GM18519 (cell line): ENCODE data around the gene ITGA5.

Experiments used
- ATAC-seq: cut with Tn5 transposase; IDR thresholded peaks from one replicate; pipeline ENCODE4 v1.9.1; 2021; ENCODE audit warnings: mild to moderate bottlenecking, moderate library complexity; ENCODE audit not compliant: unreplicated experiment, low FRiP score

ITGA5 gene

DNA sequence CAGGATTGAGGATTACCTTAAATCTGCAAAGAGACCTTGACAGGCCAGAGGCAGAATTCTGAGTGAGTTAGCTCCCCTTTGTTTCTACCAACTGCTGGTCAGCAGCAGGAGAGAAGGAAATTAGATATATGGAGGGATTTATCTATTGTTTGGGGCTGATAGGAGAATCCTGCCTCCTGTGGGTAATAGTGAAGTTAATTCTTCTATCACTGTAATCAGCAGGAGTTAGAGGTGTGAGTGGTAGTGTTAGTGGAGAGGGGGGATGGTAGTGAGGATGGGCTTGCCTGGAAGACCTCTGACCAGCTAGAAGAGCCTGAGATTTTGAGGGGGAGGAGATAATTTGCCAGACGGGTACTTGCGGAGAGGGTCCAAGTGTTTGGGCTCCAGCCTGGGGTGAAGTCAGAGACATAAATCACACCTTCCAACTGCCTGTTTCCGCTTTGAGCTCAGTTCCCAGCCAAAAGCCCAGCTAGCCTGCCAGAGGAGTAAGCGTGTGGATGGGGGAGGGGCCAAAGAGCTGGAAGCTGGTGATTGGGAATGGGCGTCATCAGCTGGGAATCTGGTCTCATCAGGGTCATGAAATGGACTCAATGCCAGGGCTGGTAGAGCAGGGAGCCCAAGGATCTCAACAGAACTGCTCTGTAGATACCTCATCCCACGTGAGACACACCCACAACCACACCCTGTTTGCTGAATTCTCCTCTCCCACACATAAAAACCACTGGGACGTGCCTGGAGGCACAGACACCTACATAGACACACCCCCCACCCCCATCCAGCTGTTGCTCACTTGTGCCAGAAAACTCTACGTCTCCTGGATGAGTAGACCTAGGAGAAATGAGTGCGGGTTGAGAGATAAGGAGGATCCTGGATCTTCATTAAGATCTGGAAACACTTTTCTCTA is 13.1 kb upstream of the ITGA5 start:
- no peak for ATAC-seq

GRCh38 chr12:54430471-54431069 is 11.5 kb upstream of the ITGA5 start:
- no peak for ATAC-seq

DNA sequence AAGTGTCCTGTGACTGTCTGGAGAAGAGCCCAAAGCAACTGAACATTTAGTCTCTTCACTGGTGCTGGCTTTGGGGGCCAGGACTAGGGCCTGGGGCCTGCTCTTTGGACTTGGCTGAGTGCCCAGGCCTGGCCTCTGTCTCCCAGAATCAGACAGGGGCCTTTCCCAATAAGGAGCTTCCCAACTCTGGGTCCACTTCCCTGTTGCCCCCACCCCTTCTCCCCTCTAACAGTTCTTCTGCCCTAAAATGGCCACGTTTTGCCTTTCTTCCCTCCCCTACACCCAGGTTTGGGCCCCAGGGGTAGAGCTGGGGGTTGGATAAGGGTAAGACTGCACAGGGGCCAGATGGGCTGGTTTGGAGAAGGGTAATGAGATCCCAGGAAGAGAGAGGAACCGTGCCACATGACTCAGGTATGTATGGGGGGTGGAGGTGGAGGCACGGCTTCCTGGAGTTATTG is 10.0 kb upstream of the ITGA5 start:
- ATAC-seq = no peak

DNA sequence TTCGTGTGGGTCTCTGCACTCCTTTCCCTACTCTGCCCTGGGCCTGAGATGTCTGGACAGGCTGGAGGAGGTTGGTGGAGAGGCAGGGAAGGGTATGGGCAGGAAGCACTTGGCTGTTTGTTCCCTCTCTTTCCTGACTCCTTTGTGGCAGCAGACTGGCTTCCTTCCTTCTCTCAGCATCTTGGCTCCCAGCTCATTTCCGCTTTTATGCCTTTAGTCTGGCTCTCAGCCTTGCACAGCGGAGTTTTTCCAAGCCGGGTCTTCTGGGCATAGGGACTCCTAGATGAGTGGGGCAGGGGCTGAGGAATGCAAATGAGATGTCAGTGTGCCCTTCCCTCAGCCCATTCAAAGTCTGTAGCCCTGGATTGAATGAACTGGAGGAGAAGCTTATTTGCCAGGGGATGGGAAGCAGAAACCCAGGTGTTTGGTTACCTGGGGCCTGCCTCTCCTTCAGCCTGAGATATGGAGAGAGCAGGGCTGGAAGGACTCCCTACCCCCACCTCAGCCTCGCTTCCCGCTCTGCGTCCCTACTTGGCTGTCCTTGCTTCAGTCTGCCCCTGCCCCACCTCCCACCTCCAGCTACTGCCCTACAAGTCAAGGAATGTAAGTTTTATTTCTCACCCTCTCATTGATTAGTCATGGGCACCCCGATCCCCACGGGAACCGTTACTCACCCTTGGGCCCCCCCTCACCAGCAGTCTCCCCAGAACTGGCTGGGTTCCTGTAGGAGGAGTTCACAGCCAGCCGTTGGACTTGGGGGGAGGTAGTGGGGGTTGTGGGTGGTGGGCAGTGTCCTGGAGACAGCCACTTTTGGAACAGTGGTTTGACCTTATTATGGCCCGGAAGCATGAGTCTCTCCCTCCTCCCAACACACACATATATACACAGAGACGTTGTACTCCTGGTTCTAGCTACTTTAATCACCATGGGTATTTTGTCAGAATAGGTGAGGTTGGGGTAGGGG is 9.3 kb upstream of the ITGA5 start:
- no peak for ATAC-seq

DNA sequence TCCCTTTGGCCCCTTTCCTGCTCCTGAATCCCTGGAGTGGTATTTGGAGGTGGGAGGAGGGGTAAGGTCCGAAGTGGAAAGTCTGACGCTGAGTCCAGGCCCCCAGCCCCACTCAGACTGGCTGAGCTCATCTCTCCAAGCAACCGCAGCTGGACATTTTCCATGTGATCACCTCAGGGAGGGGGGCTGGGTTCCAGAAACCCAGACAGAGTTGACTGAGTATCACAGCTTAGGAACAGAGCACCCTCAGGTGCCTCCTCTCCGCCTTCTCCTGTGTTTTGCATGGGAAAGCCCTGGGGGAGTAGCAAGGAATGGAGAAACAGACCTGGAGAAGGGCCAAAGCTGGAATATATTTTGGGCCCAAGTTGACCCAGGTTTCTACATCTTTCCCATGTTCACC is 8.0 kb upstream of the ITGA5 start:
- ATAC-seq = no peak

GRCh38 chr12:54426690-54427089 is 7.6 kb upstream of the ITGA5 start:
- no peak for ATAC-seq

DNA sequence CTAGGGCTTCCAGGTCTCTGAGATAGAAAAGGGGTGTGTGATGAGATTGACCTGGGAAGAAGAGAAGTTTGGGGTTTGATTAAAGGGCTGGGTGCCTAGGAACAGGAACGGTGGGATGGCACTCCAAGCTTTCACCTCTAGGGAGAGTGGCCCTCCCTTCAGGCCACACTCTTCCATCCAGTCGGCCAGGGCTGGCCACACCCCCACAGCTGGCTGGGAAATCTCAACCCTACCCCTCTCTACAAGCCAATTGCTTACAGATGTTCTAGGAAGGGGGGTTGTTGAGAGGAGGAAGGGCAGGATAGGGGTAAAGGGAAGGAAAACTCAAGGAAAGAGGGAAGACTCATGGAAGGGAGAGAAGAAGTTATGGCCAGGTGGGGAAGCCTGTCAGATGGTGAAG is 6.6 kb upstream of the ITGA5 start:
- ATAC-seq = no peak

GRCh38 chr12:54424224-54424623 is 5.2 kb upstream of the ITGA5 start:
- no peak for ATAC-seq

- no peak for ATAC-seq
These were observed 4.7 kb upstream of the ITGA5 start for GRCh38 chr12:54423816-54424150.

DNA sequence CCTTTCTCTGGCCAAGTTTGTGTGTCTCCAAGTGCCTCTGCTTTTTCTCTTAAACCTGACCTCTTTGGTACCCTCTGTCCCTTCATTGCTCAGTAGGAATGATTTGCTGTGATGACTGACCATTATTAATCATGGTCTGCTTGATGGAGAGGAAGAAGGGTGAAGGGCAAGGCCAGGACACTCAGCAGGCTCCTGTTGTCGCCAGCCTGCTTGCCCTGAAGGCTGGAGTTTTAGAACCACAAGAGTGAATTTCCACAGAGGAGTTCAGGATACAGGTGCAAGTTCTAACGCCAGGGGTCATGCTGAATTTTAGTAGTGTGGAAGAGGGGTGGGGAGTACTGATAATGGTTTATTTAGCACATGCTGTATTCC is 2.8 kb upstream of the ITGA5 start:
- ATAC-seq = no peak

DNA sequence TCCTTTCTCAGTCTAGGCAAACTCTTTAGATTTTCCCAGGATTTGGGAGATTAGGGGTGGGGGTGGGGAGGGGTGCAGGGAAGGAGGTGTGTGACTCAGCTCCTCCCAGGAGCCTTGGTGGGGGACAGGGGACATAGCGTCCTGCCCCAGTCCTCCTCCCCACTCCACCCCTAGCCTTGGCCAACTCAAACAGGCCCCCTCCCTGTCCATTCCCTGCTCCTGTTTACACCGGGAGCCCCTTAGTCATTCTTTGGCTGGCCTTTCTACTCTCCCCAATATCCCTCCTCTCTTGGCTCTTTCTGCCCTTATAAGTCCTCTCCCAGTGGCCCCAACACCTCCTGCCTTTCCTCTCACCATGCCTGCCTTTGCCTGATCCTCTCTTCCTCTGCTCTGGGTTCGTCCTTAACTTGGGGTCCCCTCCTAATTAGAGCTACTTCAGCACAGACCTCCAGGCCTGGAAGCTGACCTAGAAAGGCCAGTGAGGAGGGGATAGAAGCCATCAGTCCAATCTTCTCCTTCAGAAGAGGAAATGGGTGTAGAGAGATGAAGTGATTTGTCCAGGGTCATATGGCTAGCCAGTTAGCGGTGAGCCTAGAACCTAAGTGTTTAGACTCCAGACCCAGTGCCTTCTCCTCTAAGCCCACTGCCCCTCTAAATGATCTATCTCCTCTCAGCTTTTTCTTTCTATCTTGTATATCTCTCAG is 2.3 kb upstream of the ITGA5 start:
- ATAC-seq = no peak

DNA sequence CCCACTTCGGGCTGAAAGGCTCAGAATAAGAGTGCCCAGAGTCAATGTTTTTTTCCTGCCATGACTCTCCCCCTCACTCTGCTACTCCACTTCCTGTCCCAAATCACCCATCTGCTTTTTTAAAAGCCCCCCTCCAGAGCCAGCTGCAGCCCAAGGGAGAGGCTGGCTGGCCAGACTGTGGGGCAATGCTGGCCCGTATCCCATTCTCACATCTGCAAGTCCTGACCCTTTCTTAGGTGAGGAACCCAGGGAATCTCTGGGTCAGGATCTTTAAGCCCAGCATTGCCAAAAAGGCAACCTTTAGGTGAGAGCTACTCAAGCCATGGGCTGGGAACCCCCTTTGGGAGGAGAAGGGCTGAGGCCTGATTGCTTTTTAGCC is 1.7 kb upstream of the ITGA5 start:
- no peak for ATAC-seq

- no peak for ATAC-seq
These were observed 502 bp downstream of the ITGA5 start for GRCh38 chr12:54418441-54419087.

- no peak for ATAC-seq
These were observed 1.2 kb downstream of the ITGA5 start for GRCh38 chr12:54417712-54418440.

- ATAC-seq = no peak
These were observed 2.1 kb downstream of the ITGA5 start for GRCh38 chr12:54416687-54417603.

DNA sequence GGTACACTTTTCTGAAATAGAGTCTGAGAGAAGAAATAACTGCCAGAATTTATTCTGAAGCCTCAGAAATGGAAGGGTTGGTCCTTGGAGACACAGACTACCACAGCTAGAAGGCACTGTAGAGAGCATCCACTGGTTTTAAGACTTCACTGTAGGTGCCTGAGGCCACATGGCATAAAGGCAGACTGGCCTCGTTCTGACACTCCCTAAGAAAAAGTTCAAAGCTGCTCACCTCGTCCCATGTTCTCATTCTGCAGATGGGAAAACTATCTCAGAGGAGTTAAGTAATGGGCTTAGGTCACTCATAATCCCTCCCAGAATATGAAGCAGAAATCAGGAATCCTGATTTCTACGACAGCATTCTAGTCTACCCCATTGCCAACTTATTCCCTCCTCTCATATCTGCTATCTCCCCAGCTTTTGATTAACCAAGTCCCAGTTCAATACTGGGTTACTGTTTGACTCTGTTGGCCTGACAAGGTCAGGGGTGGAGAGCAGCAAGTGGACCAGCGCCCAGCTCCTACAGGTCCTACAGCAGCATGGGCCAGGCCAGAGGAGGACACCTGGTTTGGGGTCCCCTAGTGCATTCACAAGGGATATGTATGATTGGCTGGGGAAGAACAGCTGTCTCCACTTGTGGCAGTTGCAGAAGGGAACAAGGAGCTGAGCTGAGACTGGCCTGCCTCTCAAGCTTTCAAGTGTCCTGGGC is 3.7 kb downstream of the ITGA5 start:
- no peak for ATAC-seq

DNA sequence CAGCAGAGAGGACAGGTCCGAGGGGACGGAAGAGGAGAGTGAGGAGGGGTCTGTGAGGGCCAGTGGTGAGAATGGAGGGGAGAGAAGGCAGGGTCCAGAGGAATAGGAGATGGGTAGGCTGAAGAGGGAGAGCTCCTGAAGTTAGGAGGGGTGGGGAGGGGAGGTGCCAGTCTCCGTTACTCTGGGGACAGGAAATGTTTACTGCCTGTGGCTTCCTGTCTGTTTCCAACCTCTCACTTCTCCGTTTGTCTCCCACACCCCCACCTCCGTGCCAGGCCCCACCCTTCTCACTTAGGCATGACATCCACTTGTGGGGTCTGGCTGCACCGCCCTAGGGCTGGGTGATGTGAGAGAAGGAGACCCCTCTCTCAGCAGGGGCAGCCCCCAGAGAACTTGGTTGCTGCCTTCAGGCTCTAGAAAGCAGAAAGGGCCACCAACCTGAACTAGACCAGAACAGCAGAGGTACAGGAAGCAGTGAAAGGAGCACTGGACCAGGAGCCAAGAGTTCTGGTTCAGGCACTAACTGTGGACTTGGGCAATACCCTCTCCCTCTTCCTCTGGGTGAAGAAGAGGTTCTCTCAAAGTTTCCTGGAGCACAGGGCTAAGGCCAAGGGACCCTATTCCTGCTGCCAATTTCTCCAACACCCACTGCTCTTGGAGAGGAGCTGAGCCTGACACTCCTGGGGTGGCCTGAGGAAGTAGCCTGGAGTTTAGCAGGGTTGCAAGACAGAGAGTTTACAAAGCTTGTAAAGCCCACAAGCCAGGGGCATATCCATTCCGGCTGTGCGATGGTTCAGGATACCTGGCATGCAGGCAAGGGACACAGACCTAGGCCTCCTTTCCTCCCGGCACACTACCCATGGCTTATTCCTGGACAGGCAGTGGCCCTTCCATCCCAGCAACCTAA is 5.5 kb downstream of the ITGA5 start:
- ATAC-seq = no peak
